Neuronal stem cell (in vitro differentiated cells): ENCODE data around the gene BCDIN3D.

Experiments used
- DNase-seq: peaks from one replicate; pipeline ENCODE4 v3.0.0-alpha.2; 2013; ENCODE audit warnings: low spot score
- H2AFZ ChIP-seq: one replicate; pipeline ENCODE4 v1.6.1; 2013; ENCODE audit warnings: mild to moderate bottlenecking, low read length, inconsistent platforms
- H2AK5ac ChIP-seq: 2 replicates; pipeline ENCODE4 v1.6.1; 2013; ENCODE audit warnings: low read depth, mild to moderate bottlenecking, inconsistent platforms, low read length, moderate library complexity, mixed read lengths
- H2BK120ac ChIP-seq: 2 replicates; pipeline ENCODE4 v1.6.1; 2013; ENCODE audit warnings: low read depth, mild to moderate bottlenecking, inconsistent platforms, low read length, moderate library complexity, mixed read lengths
- H2BK12ac ChIP-seq: one replicate; pipeline ENCODE4 v1.6.1; 2013; ENCODE audit warnings: low read length, inconsistent platforms
- H2BK15ac ChIP-seq: 2 replicates; pipeline ENCODE4 v1.6.1; 2013; ENCODE audit warnings: mild to moderate bottlenecking, low read length, inconsistent platforms, mixed read lengths
- H2BK5ac ChIP-seq: one replicate; pipeline ENCODE4 v1.6.1; 2013; ENCODE audit warnings: inconsistent platforms, mild to moderate bottlenecking, low read length, moderate library complexity
- H3K14ac ChIP-seq: one replicate; pipeline ENCODE4 v1.6.1; 2013; ENCODE audit warnings: low read length, inconsistent platforms
- H3K18ac ChIP-seq: 2 replicates; pipeline ENCODE4 v1.6.1; 2013; ENCODE audit warnings: low read length, inconsistent platforms
- H3K23ac ChIP-seq: 2 replicates; pipeline ENCODE4 v1.6.1; 2013; ENCODE audit warnings: low read depth, mild to moderate bottlenecking, mixed read lengths, low read length, inconsistent platforms; ENCODE audit not compliant: poor library complexity
- H3K27ac ChIP-seq: replicated peaks from 3 replicates; pipeline ENCODE4 v1.5.1; 2013; ENCODE audit warnings: low read length, inconsistent platforms
- H3K27me3 ChIP-seq, 3 experiments: 2 replicates each; pipeline ENCODE4 v1.6.1; 2013; ENCODE audit warnings: low read length in 3 of 3, mild to moderate bottlenecking in 2 of 3, inconsistent platforms in 1 of 3, low read depth in 1 of 3, mixed read lengths in 1 of 3, moderate library complexity in 1 of 3; ENCODE audit not compliant: control insufficient read depth in 3 of 3, insufficient read depth in 3 of 3
- H3K36me3 ChIP-seq, 2 donors: replicated peaks in 1 of 2; 2 replicates each; pipeline ENCODE4 v1.6.1; 2013; ENCODE audit warnings: low read length in 2 of 2; ENCODE audit not compliant: control insufficient read depth in 2 of 2, insufficient read depth in 2 of 2
- H3K4ac ChIP-seq: 2 replicates; pipeline ENCODE4 v1.6.1; 2013; ENCODE audit warnings: inconsistent platforms, mild to moderate bottlenecking, low read length, moderate library complexity
- H3K4me1 ChIP-seq, 2 donors: 1 replicate in 1 of 2; 2 replicates in 1 of 2; pipeline ENCODE4 v1.6.1; 2013; ENCODE audit warnings: low read length in 2 of 2, low read depth in 1 of 2; ENCODE audit not compliant: control insufficient read depth in 2 of 2, insufficient read depth in 1 of 2
- H3K4me2 ChIP-seq: one replicate; pipeline ENCODE4 v1.6.1; 2013; ENCODE audit warnings: mild to moderate bottlenecking, low read length, inconsistent platforms; ENCODE audit not compliant: insufficient read depth, poor library complexity, severe bottlenecking
- H3K4me3 ChIP-seq, 2 donors: 2 replicates each; pipeline ENCODE4 v1.5.1; 2013; ENCODE audit warnings: low read length in 2 of 2, mild to moderate bottlenecking in 2 of 2, inconsistent platforms in 1 of 2, moderate library complexity in 1 of 2
- H3K79me1 ChIP-seq: one replicate; pipeline ENCODE4 v1.6.1; 2013; ENCODE audit warnings: low read depth, mild to moderate bottlenecking, inconsistent platforms, low read length, moderate library complexity
- H3K9ac ChIP-seq: one replicate; pipeline ENCODE4 v1.6.1; 2013; ENCODE audit warnings: mild to moderate bottlenecking, low read depth, low read length, inconsistent platforms; ENCODE audit not compliant: poor library complexity
- H3K9me3 ChIP-seq, 2 donors: replicated peaks in 1 of 2; 2 replicates each; pipeline versions ENCODE3 to v1.6.1; 2013; ENCODE audit warnings: low read length in 2 of 2, mild to moderate bottlenecking in 2 of 2, inconsistent platforms in 1 of 2, low read depth in 1 of 2, mixed read lengths in 1 of 2, moderate library complexity in 1 of 2; ENCODE audit not compliant: control insufficient read depth in 2 of 2, insufficient read depth in 1 of 2
- H4K8ac ChIP-seq: one replicate; pipeline ENCODE4 v1.6.1; 2013; ENCODE audit warnings: low read depth, mild to moderate bottlenecking, inconsistent platforms, low read length, moderate library complexity
- H4K91ac ChIP-seq: one replicate; pipeline ENCODE4 v1.6.1; 2013; ENCODE audit warnings: low read length, low read depth, mild to moderate bottlenecking, inconsistent platforms; ENCODE audit not compliant: poor library complexity
- WGBS, 2 donors: extraction: QIAGEN DNeasy Blood & Tissue Kit; methylation state at CpG; one replicate each; pipeline ENCODE4 v1.1.7; 2013; ENCODE audit warnings: missing lambda C conversion rate in 2 of 2, mixed read lengths in 1 of 2; ENCODE audit not compliant: insufficient read length in 2 of 2, insufficient replicate concordance in 1 of 2; ENCODE audit errors: extremely low coverage in 2 of 2; 5-methylcytosine and 5-hydroxymethylcytosine counted together

BCDIN3D gene

DNA sequence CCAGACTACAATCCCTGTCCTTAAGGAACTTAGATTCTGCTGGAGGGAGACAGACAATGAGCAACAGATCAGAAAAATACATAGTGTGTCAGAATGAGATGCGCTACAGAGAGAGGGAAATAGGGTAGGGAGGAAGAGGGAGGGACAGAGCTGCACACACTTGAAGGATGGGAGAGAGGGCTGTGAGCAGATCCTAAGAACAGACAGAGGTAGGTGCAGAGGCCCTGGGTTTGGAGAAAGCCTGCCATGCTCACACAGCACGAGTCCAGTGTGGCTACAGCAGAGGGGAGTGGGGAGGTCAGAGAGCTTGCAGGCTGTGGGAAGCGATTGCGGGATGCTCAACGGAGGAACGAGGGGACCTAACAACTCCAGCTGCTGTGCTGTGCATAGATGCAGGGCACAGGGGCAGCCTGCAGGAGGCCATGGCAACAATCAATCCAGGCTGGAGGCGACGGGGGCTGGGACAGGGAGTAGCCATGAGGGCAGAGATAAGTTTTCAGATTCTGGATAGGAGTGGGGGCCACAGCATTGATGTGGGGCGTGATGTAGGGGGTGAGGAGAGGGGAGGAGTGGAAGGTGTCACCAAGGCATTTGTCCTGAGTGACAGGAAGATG lies 40.1 kb upstream of the BCDIN3D start:
- DNase-seq: no peak
- Histone ChIP-seq H4K8ac (no peak overlapping the region), H3K9ac (peak overlapping the region; percentile 33), H3K4ac (no peak overlapping the region), H2AK5ac (no peak overlapping the region), H4K91ac (no peak overlapping the region), H2BK12ac (peak overlapping the region; percentile 23), H2BK15ac (no peak overlapping the region), H3K27me3 (peaks cover 0 to 26% (median 0%) of the 10 kb centered on the region in 3 experiments), H2AFZ (peak overlapping the region; percentile 55), H3K4me1 (peaks cover 13 to 24% of the 10 kb centered on the region in 2 donors), H3K4me3 (no peak overlapping the region), H3K36me3 (no peaks in the 10 kb centered on the region), H2BK5ac (no peak overlapping the region), H3K27ac (peak overlapping the region; percentile 9), H3K79me1 (no peaks in the 10 kb centered on the region), H3K23ac (peak overlapping the region; percentile 4), H3K4me2 (no peak overlapping the region), H2BK120ac (no peak overlapping the region), H3K14ac (no peak overlapping the region), H3K18ac (peak overlapping the region; percentile 66), H3K9me3 (peaks cover 0 to 4% of the 10 kb centered on the region in 2 donors)
- WGBS, 2 donors: no CpG with 5 or more reads among the region's 9 CpGs

DNA sequence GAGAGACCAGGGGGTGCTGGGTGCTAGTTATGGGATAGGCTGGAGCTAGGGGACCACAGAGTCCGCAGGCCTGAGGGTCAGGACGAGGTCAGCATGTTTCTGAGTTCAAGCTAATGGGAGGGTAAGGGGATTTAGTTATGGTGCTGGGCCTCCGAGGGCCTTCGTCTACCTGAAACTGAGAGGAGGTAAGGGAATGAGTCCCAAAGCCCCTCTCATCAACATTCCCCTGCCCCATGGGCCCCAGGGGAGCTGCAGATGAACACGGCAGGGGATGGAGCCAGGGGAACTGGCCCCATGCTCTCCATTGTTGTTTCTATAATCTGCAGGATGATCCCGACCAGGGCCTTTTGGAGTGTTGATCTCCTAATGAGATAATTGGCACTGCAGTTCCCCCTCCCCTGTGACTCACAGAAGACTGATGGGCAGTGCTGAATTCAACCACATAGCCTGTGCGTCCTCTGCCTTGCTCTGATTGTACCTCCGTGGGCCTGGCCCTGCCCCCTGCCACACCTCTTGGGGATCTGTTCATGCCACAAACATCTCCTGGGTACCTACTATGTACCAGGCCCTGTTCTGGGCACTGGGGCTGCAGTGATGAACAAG lies 39.4 kb upstream of the BCDIN3D start:
- DNase-seq: peak; percentile 51
- no peak overlapping the region for H3K27ac ChIP-seq
- H3K36me3 ChIP-seq: peaks cover 0 to 2% of the 10 kb centered on the region in 2 donors
- H2BK15ac ChIP-seq: peak overlapping the region; percentile 69
- peak overlapping the region; percentile 56 for H3K14ac ChIP-seq
- H3K4ac ChIP-seq: no peak overlapping the region
- H2BK120ac ChIP-seq: no peak overlapping the region
- no peak overlapping the region for H4K8ac ChIP-seq
- H3K4me3 ChIP-seq: no peak overlapping the region
- no peak overlapping the region for H2BK5ac ChIP-seq
- no peak overlapping the region for H2BK12ac ChIP-seq
- peaks cover 0 to 6% of the 10 kb centered on the region in 2 donors for H3K9me3 ChIP-seq
- H3K9ac ChIP-seq: no peak overlapping the region
- H3K79me1 ChIP-seq: no peaks in the 10 kb centered on the region
- H3K4me1 ChIP-seq: peaks cover 11 to 22% of the 10 kb centered on the region in 2 donors
- no peak overlapping the region for H2AK5ac ChIP-seq
- no peak overlapping the region for H3K23ac ChIP-seq
- peak overlapping the region; percentile 89 for H3K18ac ChIP-seq
- no peak overlapping the region for H4K91ac ChIP-seq
- WGBS, 2 donors: no CpG with 5 or more reads among the region's 8 CpGs
- H3K4me2 ChIP-seq: peak overlapping the region; percentile 11
- H2AFZ ChIP-seq: peak overlapping the region; percentile 55
- H3K27me3 ChIP-seq: peaks cover 0 to 21% (median 0%) of the 10 kb centered on the region in 3 experiments

DNA sequence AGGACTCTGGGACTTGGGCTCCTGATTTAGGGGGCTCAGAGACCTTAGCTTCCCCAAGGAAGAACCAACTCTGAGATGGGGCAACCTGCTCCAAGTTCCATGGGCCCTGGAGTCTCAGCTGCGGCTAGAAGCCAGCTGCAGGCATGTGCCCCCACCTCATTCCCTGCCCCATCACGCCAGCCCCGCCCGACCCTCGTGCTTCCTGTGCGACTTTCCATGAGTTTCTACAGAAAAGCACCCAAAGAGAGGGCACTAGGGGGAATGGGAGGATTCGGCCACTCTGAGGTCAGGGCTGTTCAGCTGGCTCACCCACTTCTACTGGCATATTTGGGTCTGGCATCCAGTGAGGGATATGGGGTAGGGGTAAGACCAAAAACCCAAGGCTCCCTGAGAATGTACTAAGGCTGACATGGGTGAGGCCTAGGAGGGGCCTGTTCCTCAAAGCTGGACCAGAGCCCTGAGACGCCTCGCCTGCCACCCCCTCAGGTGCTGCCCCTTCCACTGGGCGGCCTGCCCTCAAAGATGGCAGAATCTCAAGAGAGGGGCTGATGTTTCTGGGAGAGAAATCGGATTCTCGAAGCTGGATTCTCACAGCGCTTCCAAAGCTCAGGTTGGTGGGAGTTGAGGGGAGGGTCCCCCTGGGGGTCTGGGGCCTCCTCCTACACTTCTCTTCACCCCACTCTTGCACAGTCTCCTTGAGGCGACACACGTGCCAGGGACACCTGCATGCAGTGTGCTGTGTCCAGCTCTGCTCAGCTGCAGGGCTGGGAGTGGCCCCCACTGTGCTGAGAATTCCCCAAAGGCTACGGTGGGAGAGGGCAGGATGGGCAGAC lies 38.7 kb upstream of the BCDIN3D start:
- Histone ChIP-seq H2BK12ac (no peak overlapping the region), H4K91ac (no peak overlapping the region), H2BK15ac (peak overlapping the region; percentile 69), H2AFZ (no peak overlapping the region), H2BK5ac (no peak overlapping the region), H4K8ac (no peak overlapping the region), H3K27ac (no peak overlapping the region), H3K4me2 (peak overlapping the region; percentile 11), H3K14ac (peak overlapping the region; percentile 56), H3K9me3 (peaks cover 0 to 6% of the 10 kb centered on the region in 2 donors), H3K23ac (no peak overlapping the region), H3K36me3 (peaks cover 0 to 2% of the 10 kb centered on the region in 2 donors), H3K4me3 (no peak overlapping the region), H3K18ac (peak overlapping the region; percentile 89), H3K4ac (no peak overlapping the region), H2AK5ac (peak overlapping the region; percentile 56), H3K79me1 (no peaks in the 10 kb centered on the region), H3K4me1 (peaks cover 11 to 22% of the 10 kb centered on the region in 2 donors), H3K27me3 (peaks cover 0 to 13% (median 0%) of the 10 kb centered on the region in 3 experiments), H3K9ac (no peak overlapping the region), H2BK120ac (no peak overlapping the region)
- DNase-seq: no peak
- WGBS, 2 donors: no CpG with 5 or more reads among the region's 16 CpGs
